ENCODE results near the gene ODR4.

The ODR4 gene

GRCh38 chr1:186424539-186424938 lies 48.9 kb downstream of the ODR4 start:
- TF ChIP-seq, protein P1, sequence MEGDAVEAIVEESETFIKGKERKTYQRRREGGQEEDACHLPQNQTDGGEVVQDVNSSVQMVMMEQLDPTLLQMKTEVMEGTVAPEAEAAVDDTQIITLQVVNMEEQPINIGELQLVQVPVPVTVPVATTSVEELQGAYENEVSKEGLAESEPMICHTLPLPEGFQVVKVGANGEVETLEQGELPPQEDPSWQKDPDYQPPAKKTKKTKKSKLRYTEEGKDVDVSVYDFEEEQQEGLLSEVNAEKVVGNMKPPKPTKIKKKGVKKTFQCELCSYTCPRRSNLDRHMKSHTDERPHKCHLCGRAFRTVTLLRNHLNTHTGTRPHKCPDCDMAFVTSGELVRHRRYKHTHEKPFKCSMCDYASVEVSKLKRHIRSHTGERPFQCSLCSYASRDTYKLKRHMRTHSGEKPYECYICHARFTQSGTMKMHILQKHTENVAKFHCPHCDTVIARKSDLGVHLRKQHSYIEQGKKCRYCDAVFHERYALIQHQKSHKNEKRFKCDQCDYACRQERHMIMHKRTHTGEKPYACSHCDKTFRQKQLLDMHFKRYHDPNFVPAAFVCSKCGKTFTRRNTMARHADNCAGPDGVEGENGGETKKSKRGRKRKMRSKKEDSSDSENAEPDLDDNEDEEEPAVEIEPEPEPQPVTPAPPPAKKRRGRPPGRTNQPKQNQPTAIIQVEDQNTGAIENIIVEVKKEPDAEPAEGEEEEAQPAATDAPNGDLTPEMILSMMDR (IDR thresholded peaks at IDR 0.05; ENCODE audit: borderline replicate concordance, insufficient read depth, low read depth, low read length) = no peak
- no peak overlapping the region for H3K4me3 ChIP-seq (ENCODE audit: low read depth, low read length)

DNA sequence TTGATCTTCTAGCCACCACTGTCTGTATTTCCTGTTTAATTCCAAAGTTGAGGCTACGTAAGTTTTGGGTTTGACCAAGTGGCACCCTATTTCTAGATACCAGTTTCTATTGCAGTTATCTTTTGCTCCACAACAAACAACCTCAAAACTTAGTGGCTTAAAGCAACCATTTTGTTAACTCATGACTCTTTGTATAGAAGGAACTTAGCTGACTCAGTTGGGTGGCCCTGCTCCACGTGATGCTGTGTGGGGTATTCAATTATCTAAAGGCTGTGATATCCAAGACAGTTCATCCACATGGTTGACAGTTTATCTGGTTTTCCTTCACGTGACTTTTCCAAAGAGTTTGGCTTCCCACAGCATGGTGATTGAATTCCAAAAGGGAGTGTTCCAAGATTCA lies 50.5 kb downstream of the ODR4 start:
- TF ChIP-seq, protein P1 (IDR thresholded peaks at IDR 0.05; ENCODE audit: borderline replicate concordance, insufficient read depth, low read depth, low read length) = no peak

DNA sequence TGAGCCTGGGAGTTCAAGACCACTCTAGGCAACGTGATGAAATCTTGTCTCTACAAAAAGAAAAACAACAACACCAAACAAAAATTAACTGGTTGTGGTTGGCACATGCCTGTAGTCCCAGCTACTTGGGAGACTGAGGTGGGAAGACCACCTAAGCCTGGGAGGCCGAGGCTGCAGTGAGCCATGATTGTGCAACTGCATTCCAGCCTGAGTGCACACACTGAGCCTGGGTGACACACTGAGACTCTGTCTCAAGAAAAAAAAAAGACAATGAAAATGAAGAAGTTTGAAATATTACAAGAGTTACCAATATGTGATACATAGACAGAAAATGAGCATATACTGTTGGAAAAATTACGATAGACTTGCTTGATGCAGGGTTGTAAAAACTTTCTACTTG lies 53.4 kb downstream of the ODR4 start:
- TF ChIP-seq, protein P1 (IDR thresholded peaks at IDR 0.05; ENCODE audit: borderline replicate concordance, insufficient read depth, low read depth, low read length) = no peak
- H3K4me3 ChIP-seq (ENCODE audit: low read depth, low read length) = no peak overlapping the region

More for the DNA sequence above, 50.5 kb downstream of the ODR4 start:
- no peak overlapping the region for H3K4me3 ChIP-seq (ENCODE audit: low read depth, low read length)

GRCh38 chr1:186435336-186435735 lies 59.7 kb downstream of the ODR4 start:
- TF ChIP-seq, protein P1 (IDR thresholded peaks at IDR 0.05; ENCODE audit: borderline replicate concordance, insufficient read depth, low read depth, low read length) = no peak
- H3K4me3 ChIP-seq (ENCODE audit: low read depth, low read length) = no peak overlapping the region

DNA sequence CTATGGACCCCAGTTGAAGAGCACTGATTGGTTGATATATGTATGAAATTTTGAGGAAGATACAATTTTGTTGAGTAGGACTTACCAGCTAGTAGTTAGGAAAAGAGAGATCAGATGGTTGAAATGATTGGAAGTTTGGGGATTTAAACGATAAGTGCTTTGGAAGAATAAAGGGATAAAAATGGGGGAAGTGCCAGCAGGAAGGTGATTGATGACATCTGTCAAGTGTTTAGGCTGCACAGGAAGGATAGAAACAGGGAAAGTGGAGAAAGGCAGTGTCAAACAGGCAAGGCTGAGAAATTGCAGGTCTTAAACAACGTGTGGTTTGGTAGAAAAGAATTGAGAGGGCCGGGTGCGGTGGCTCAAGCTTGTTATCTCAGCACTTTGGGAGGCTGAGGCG lies 62.9 kb downstream of the ODR4 start:
- TF ChIP-seq, protein P1 (IDR thresholded peaks at IDR 0.05; ENCODE audit: borderline replicate concordance, insufficient read depth, low read depth, low read length) = no peak
- no peak overlapping the region for H3K4me3 ChIP-seq (ENCODE audit: low read depth, low read length)

DNA sequence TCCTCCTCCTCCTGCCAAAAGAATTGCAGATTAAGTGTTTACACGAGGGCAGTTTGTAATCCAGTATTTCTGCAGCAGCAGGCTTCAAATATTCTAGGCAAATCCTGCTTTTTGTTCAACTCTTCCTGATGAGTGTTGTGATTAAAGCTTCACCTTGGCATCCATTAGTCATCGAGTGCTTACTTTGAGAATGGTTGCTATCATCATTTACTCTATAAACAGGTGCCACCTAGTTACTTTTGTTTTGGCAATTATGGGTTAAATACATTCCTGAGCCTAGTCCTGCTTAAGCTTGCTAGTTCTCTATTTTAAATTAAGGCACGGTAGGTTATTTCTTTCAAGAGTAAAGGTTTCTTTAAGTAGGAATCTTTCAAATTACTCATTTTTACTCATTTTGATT lies 64.9 kb downstream of the ODR4 start:
- TF ChIP-seq, protein P1 (IDR thresholded peaks at IDR 0.05; ENCODE audit: borderline replicate concordance, insufficient read depth, low read depth, low read length) = no peak
- no peak overlapping the region for H3K4me3 ChIP-seq (ENCODE audit: low read depth, low read length)

DNA sequence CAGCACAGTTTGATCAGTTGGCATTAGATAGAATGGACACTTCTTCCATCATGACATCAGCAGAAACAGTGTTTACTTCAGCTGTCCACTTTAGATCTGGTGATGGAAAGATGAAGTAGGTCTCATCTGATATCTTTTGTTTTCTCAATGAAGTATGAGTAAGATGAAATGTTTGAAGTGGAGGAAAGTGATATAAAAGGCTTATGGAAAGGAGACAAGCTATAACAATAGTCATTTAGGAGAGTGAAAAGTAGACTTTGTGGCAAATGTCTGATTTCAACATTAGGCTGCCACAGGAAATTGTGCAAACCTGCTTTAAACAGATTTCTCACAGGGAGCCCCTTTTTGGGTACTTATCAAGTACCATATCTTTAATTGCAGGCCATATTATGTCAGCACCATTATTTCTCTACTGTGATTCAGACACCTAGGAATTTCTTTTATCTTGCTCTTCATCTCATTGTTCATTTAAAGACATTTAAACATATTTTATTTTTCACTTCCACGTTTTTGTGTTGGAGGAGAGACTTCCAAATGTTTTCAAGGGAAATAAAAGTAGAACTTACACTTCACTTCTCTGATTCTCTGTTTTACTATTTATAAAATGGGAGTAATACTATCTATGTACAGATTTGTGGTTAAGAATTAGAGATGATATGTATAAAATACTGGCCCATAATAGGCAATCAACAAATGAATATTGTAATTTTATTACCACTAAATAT lies 67.2 kb downstream of the ODR4 start:
- H3K4me3 ChIP-seq (ENCODE audit: low read depth, low read length) = no peak overlapping the region
- TF ChIP-seq, protein P1 (IDR thresholded peaks at IDR 0.05; ENCODE audit: borderline replicate concordance, insufficient read depth, low read depth, low read length) = no peak
